AG04450 (cell line): Measurements from ENCODE around the gene ALKBH6. TPM values are rescaled to one million over a fixed set of nuclear protein-coding genes. Genes with fewer than 3 reads are reported as not detected.

Source experiments
- CTCF ChIA-PET: fragments of 300-600, 350-600 bp; formaldehyde crosslinking; extraction: SDS; loops from one replicate; lab custom pipeline; 2022; ENCODE audit warnings: antibody characterized with exemption, inconsistent platforms; lab: Charles Lee
- POLR2A ChIA-PET: fragments of 350-600 bp; formaldehyde crosslinking; extraction: SDS; loops from one replicate; lab custom pipeline; 2021; ENCODE audit warnings: antibody characterized with exemption, inconsistent platforms; lab: Yijun Ruan, JAX
- DNase-seq: peaks from one replicate; pipeline ENCODE4 v3.0.0-alpha.2; 2011; ENCODE audit warnings: low read depth, low spot score
- H3K27ac ChIP-seq: one replicate; pipeline ENCODE4 v1.5.1; 2012; ENCODE audit warnings: low read depth, low read length, control low read depth
- H3K27me3 ChIP-seq: one replicate; pipeline ENCODE4 v1.6.0; 2012; ENCODE audit warnings: low read length; ENCODE audit not compliant: control insufficient read depth, insufficient read depth
- H3K4me3 ChIP-seq: 2 replicates; pipeline ENCODE4 v1.5.1; 2011; ENCODE audit warnings: mild to moderate bottlenecking, low read depth, low read length, control low read depth
- H3K9me3 ChIP-seq: 2 replicates; pipeline ENCODE4 v1.5.1; 2012; ENCODE audit warnings: low read length; ENCODE audit not compliant: control insufficient read depth, insufficient read depth
- polyA plus RNA-seq: library from polyadenylated mRNA; depleted of rRNA; stranded (reverse); fragments of >200 nt; gene quantifications from 2 replicates; pipeline ENCODE4 v1.2.3, GENCODE V29; 2011
- TF ChIP-seq, protein P1 (sequence below): IDR thresholded peaks from 2 replicates; pipeline ENCODE4 v1.5.1; 2011; ENCODE audit warnings: low read depth, low read length, control low read depth, inconsistent platforms

Gene ALKBH6
- polyA plus RNA-seq, 1 experiment, result 21.2 TPM

GRCh38 chr19:36051236-36051635, 37.2 kb upstream of the ALKBH6 start:
- Histone ChIP-seq H3K9me3 (no peaks in the 10 kb centered on the region; the same call in 1 of the 2 replicates), H3K27ac (no peak overlapping the region), H3K4me3 (no peak overlapping the region), H3K27me3 (no peaks in the 10 kb centered on the region)
- no peak for DNase-seq
- POLR2A ChIA-PET, result no interaction called here
- CTCF ChIA-PET, result no interaction called here
- TF ChIP-seq, protein P1, sequence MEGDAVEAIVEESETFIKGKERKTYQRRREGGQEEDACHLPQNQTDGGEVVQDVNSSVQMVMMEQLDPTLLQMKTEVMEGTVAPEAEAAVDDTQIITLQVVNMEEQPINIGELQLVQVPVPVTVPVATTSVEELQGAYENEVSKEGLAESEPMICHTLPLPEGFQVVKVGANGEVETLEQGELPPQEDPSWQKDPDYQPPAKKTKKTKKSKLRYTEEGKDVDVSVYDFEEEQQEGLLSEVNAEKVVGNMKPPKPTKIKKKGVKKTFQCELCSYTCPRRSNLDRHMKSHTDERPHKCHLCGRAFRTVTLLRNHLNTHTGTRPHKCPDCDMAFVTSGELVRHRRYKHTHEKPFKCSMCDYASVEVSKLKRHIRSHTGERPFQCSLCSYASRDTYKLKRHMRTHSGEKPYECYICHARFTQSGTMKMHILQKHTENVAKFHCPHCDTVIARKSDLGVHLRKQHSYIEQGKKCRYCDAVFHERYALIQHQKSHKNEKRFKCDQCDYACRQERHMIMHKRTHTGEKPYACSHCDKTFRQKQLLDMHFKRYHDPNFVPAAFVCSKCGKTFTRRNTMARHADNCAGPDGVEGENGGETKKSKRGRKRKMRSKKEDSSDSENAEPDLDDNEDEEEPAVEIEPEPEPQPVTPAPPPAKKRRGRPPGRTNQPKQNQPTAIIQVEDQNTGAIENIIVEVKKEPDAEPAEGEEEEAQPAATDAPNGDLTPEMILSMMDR, result peak; percentile 22; the same call in 1 of the 2 replicates

GRCh38 chr19:36049080-36049698, 35.2 kb upstream of the ALKBH6 start:
- CTCF ChIA-PET, result no interaction called here
- TF ChIP-seq, protein P1, result no peak

GRCh38 chr19:36047835-36048234, 33.8 kb upstream of the ALKBH6 start:
- no peak overlapping the region for H3K27ac ChIP-seq
- no peaks in the 10 kb centered on the region for H3K27me3 ChIP-seq
- POLR2A ChIA-PET, result no interaction called here
- TF ChIP-seq, protein P1, result no peak
- no peak overlapping the region for H3K4me3 ChIP-seq
- CTCF ChIA-PET, result no interaction called here
- no peak for DNase-seq
- no peaks in the 10 kb centered on the region for H3K9me3 ChIP-seq

More at GRCh38 chr19:36049080-36049698, 35.2 kb upstream of the ALKBH6 start:
- POLR2A ChIA-PET, result no interaction called here
- Histone ChIP-seq H3K4me3 (no peak overlapping the region), H3K27ac (no peak overlapping the region), H3K9me3 (no peaks in the 10 kb centered on the region; the same call in 1 of the 2 replicates), H3K27me3 (no peaks in the 10 kb centered on the region)
- DNase-seq, result no peak

DNA sequence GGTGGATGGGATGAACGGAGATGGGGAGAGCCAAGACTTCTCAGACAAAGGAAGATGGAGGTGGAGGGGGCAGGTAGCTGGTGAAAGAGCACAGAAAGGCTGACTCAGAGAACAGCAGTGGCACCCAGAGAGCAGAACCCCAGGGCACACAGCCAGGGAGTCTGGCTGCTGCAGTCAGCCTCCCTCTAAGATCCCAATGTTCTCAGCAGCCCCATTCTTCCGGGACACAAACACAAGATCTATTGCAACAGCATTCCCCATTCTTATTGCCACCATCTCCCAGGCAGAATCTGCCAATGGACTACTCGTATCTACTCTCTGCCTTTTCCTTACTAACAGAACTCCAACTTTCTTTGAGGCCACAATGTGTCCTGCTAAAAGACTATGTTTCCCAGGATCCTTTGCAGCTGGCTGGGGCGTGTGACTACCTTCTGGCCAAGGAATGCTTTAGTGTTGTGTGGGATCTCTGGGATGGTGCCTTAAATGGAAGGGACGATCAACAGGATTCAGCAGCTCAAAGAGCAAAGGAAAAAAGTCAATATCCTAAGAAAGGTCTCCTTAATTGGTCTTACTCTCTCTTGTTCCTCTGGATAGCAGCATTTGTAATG, 32.5 kb upstream of the ALKBH6 start:
- TF ChIP-seq, protein P1, result no peak
- Histone ChIP-seq H3K27ac (no peak overlapping the region), H3K9me3 (no peaks in the 10 kb centered on the region), H3K27me3 (no peaks in the 10 kb centered on the region), H3K4me3 (no peak overlapping the region)
- POLR2A ChIA-PET, result no interaction called here
- no peak for DNase-seq
- CTCF ChIA-PET, result no interaction called here

GRCh38 chr19:36043952-36044351, 29.9 kb upstream of the ALKBH6 start:
- POLR2A ChIA-PET, result interaction anchor here (1.3 kb wide), 1 partner anchor 10 kb away, joined by 4 read pairs; the partner anchor contains the start of gene THAP8
- TF ChIP-seq, protein P1, result no peak
- DNase-seq, result no peak
- Histone ChIP-seq H3K4me3 (no peak overlapping the region), H3K27me3 (no peaks in the 10 kb centered on the region), H3K9me3 (no peaks in the 10 kb centered on the region; the same call in 1 of the 2 replicates), H3K27ac (no peak overlapping the region)
- CTCF ChIA-PET, result interaction anchor here (1.2 kb wide), 1 partner anchor 10 kb away, joined by 3 read pairs; the partner anchor contains the start of gene THAP8
